K562 (cell line): Measurements from ENCODE around the gene CSNK1D. TPM values are rescaled to one million over a fixed set of nuclear protein-coding genes. Genes with fewer than 3 reads are reported as not detected.

ENCODE experiments used
- ELF1 ChIP-seq: fragments of 200-800 bp; sonication (Bioruptor generic); IDR thresholded peaks from 2 replicates; pipeline ENCODE4 v1.6.1; 2016; ENCODE audit warnings: missing genetic modification characterization, missing compliant biosample characterization
- ERF ChIP-seq: fragments of 450-650 bp; formaldehyde crosslinking; IDR thresholded peaks from 2 replicates; pipeline ENCODE4 v1.4.0; 2020; ENCODE audit warnings: mild to moderate bottlenecking, mixed read lengths
- ETS1 ChIP-seq: conservative IDR thresholded peaks from 2 replicates; pipeline ENCODE4 v1.6.1; 2011; ENCODE audit warnings: low read depth, mild to moderate bottlenecking, low read length; ENCODE audit not compliant: control insufficient read depth
- HMBOX1 ChIP-seq: sonication (generic); IDR thresholded peaks from 2 replicates; pipeline ENCODE4 v1.6.1; 2016
- HOMEZ ChIP-seq: fragments of 250-450 bp; sonication (Bioruptor Pico); IDR thresholded peaks from 2 replicates; pipeline ENCODE4 v1.4.0; 2020; ENCODE audit warnings: mild to moderate bottlenecking, moderate library complexity
- IFI16 ChIP-seq: fragments of 250-450 bp; sonication (Bioruptor Pico); IDR thresholded peaks from 2 replicates; pipeline ENCODE4 v2.1.2; 2022; ENCODE audit warnings: mild to moderate bottlenecking, inconsistent platforms
- POLR2AphosphoS5 ChIP-seq: IDR thresholded peaks from 2 replicates; pipeline ENCODE4 v1.6.1; 2011; ENCODE audit warnings: mild to moderate bottlenecking, low read depth, low read length, moderate library complexity; ENCODE audit not compliant: control insufficient read depth, insufficient read depth
- PREB ChIP-seq: sonication (generic); formaldehyde crosslinking; IDR thresholded peaks from 2 replicates; pipeline ENCODE4 v1.8.1; 2023; ENCODE audit warnings: mild to moderate bottlenecking, missing genetic modification reagents
- PRPF4 ChIP-seq: fragments of 200-400 bp; formaldehyde crosslinking; IDR thresholded peaks from one replicate; pipeline ENCODE4 v1.6.1; 2017; ENCODE audit warnings: low read length, low read depth, mild to moderate bottlenecking; ENCODE audit not compliant: insufficient read depth, poor library complexity, severe bottlenecking
- RHOXF2B ChIP-seq: fragments of 250-450 bp; sonication (Bioruptor Pico); conservative IDR thresholded peaks from 2 replicates; pipeline ENCODE4 v1.5.1; 2021
- TARDBP ChIP-seq: fragments of 450-650 bp; IDR thresholded peaks from 2 replicates; pipeline ENCODE4 v1.6.1; 2016
- UBTF ChIP-seq, 2 experiments: IDR thresholded peaks; 2 replicates each; pipeline ENCODE4 v1.6.1; 2012; ENCODE audit warnings: improper control_type of control experiment in 2 of 2, low read depth in 2 of 2, low read length in 2 of 2, borderline replicate concordance in 1 of 2
- ZBTB9 ChIP-seq: fragments of 450-650 bp; formaldehyde crosslinking; IDR thresholded peaks from 2 replicates; pipeline ENCODE4 v1.4.0; 2020; ENCODE audit warnings: mild to moderate bottlenecking, moderate library complexity
- ZNF133 ChIP-seq: fragments of 250-450 bp; sonication (Bioruptor Pico); IDR thresholded peaks from 2 replicates; pipeline ENCODE4 v1.4.0; 2020; ENCODE audit warnings: mild to moderate bottlenecking
- ZNF395 ChIP-seq: fragments of 200-800 bp; sonication (Bioruptor generic); IDR thresholded peaks from 2 replicates; pipeline ENCODE4 v1.6.1; 2017; ENCODE audit warnings: missing genetic modification characterization, missing compliant biosample characterization
- ZNF707 ChIP-seq: fragments of 250-450 bp; sonication (Bioruptor Pico); conservative IDR thresholded peaks from 2 replicates; pipeline ENCODE4 v1.8.0; 2022; ENCODE audit warnings: inconsistent platforms, mild to moderate bottlenecking, moderate library complexity
- polyA plus RNA-seq, 8 experiments: library from polyadenylated mRNA; depleted of rRNA in 4 of 8; stranded (reverse) in 5 of 8; unstranded in 3 of 8; fragments of >200 nt; fragmentation: Nextera tagmentation in 2 of 8; fragmentation: Illumina TruSeq in 1 of 8; extraction: Ambion mirVana in 2 of 8; extraction: Trizol in 1 of 8; gene quantifications; 2 replicates each; pipeline versions ENCODE4 v1.2.1 to v1.2.3, GENCODE V29; 2011 to 2014; ENCODE audit warnings: inconsistent platforms in 1 of 8, missing spikeins in 1 of 8
- total RNA-seq, 7 experiments: library from RNA; depleted of rRNA in 6 of 7; stranded (reverse); fragments of >200 nt in 6 of 7; fragmentation: Illumina TruSeq in 2 of 7; extraction: Trizol in 2 of 7; gene quantifications; 2 replicates each; pipeline versions ENCODE4 v1.2.1 to v1.2.3, GENCODE V29; 2011 to 2021; ENCODE audit warnings: low replicate concordance in 1 of 7

CSNK1D gene
- total and polyA plus RNA-seq, 9 of the 15 experiments (the other 6 are each of a cell fraction or from before 2014, with no cell fraction given), result 6.5 to 133 (median 41.3) TPM

- TF ChIP-seq PREB (CRISPR knock-in tag) (no peak), ZNF395 (CRISPR knock-in tag) (peak; percentile 46; the same call in 1 of the 2 replicates), ZBTB9 (CRISPR knock-in tag) (no peak), ERF (CRISPR knock-in tag) (0 out of 2 replicates have a peak, but pooled peaks have one; percentile 62), HOMEZ (CRISPR knock-in tag) (no peak), TARDBP (no peak), HMBOX1 (no peak), POLR2AphosphoS5 (peak; percentile 50; the same call in 1 of the 2 replicates), RHOXF2B (CRISPR knock-in tag) (no peak), ELF1 (peak; percentile 82), IFI16 (CRISPR knock-in tag) (no peak), ETS1 (0 out of 2 replicates have a peak, but pooled peaks have one; percentile 38), ZNF707 (CRISPR knock-in tag) (no peak), ZNF133 (CRISPR knock-in tag) (no peak), PRPF4 (peak; percentile 8), UBTF (IDR thresholded peaks at IDR 0.05; ENCODE audit: borderline replicate concordance in 1 of 2, low read depth in 2 of 2, low read length in 2 of 2) (no peak)
These were observed at the start of gene CSNK1D (continued) for GRCh38 chr17:82273327-82274133.
